LNCAP (cell line): Measurements from ENCODE around the gene NDFIP2.

Source experiments
- CTCF ChIP-seq: fragments of 450-650 bp; IDR thresholded peaks from 2 replicates; pipeline ENCODE4 v1.5.1; 2017; ENCODE audit warnings: mild to moderate bottlenecking

The NDFIP2 gene

GRCh38 chr13:79475569-79475968, 5.4 kb upstream of the NDFIP2 start:
- no peak for TF ChIP-seq CTCF

DNA sequence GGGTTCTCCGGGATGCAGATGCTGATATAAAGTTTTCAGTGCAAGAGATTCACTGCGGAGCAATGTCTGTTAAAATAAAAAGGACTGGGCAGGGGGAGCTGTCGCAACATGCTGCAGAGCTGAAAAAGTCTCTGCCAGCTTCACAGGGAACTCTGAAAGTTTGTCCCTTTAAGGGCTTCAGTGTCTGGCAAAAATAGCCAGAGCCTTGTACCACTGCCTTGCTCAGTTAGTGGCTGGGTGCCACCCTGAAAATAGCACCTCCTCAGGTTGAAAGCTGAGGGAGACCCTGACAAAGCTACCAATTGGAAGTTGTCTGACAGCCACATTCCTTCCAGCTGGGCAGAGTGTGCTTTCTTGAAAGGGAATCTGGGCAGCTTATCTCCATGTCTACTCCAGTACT, 3.0 kb upstream of the NDFIP2 start:
- TF ChIP-seq CTCF, result no peak

GRCh38 chr13:79479882-79480281, 1.1 kb upstream of the NDFIP2 start:
- no peak for TF ChIP-seq CTCF

DNA sequence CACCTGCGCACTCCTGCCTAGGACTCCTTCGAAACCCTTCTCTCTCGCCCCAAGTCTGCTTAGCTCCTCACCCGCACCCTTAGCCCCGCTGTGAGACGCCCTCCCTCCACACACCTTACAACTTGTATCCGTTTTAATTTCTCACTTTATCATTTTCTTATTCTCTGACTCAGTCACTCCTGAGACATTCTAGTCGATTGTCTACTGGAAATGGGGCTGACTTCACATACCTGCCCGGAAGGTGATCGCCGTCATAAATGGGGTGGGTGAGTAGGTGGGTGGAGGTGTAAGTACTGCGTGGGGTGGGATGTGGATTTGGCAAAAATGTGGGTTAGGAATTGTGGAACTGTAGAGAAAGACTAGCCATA, 714 bp downstream of the NDFIP2 start:
- no peak for TF ChIP-seq CTCF

DNA sequence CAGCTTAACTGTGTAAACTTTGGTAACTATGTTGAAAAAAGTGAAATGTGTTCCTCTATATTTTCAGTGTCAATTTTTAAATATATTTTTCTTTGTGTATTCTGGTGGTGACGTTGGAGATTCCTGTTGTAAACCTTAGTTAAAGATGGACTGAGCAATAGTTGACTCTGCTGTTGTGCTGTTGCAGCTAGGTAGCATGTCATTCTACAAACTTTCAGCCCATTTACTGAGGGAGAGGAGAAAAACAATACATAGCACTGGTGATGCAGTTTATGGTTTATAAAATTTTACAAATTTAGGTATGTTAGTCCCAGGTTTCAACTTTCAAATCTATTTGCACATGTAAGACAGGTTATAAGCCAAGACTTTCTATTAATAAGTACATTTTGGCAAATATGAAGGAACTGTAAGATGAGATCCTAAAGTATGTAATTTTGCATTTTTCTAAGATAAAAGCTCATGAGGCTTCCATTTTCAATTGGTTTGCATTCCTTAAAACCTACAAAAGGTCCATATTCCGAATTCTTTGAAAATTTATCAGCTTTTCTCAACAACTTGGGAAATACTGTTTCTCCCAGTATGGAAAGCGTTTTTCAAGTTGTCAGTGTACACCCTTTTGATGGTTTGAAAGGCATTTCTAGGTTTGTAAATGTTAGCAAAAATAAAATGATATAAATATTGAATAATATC, 1.5 kb downstream of the NDFIP2 start:
- no peak for TF ChIP-seq CTCF

GRCh38 chr13:79483086-79483706, 2.2 kb downstream of the NDFIP2 start:
- no peak for TF ChIP-seq CTCF

GRCh38 chr13:79485014-79485811, 4.3 kb downstream of the NDFIP2 start:
- TF ChIP-seq CTCF, result no peak
